Right lobe of liver (tissue), 6 donors: ENCODE data around the gene TAS2R42. TPM values are rescaled to one million over a fixed set of nuclear protein-coding genes. Genes with fewer than 3 reads are reported as not detected.

Source experiments
- ATAC-seq, 4 donors: fragments of 200-7000 bp; cut with Tn5 transposase; one replicate each; pipeline ENCODE4 v1.9.1; 2020; ENCODE audit warnings: mild to moderate bottlenecking in 4 of 4, moderate library complexity in 4 of 4
- DNase-seq, 3 donors: peaks; one replicate each; pipeline ENCODE4 v3.0.0-alpha.2; 2020
- H3K27ac ChIP-seq, 3 donors: fragments of 200-600 bp; one replicate each; pipeline ENCODE4 v1.8.0; 2022
- H3K27me3 ChIP-seq, 2 donors: fragments of 200-600 bp; one replicate each; pipeline ENCODE4 v1.8.0; 2022
- H3K36me3 ChIP-seq, 4 donors: fragments of 200-600 bp; sonication (generic) in 1 of 4; one replicate each; pipeline versions ENCODE4 v1.5.1 to v1.8.0; 2017 to 2022; ENCODE audit warnings: control low read depth in 1 of 4
- H3K4me1 ChIP-seq, 4 donors: fragments of 200-600 bp; sonication (generic) in 1 of 4; one replicate each; pipeline versions ENCODE4 v1.5.1 to v1.8.0; 2017 to 2022; ENCODE audit warnings: control low read depth in 1 of 4
- H3K4me3 ChIP-seq, 3 donors: fragments of 200-600 bp; one replicate each; pipeline ENCODE4 v1.8.0; 2022
- H3K9me3 ChIP-seq, 4 donors: fragments of 200-600 bp; sonication (generic) in 1 of 4; one replicate each; pipeline versions ENCODE4 v1.5.1 to v1.8.0; 2017 to 2022; ENCODE audit warnings: control low read depth in 1 of 4
- CTCF ChIP-seq, 4 donors: fragments of 200-600 bp in 3 of 4; fragments of 450-650 bp in 1 of 4; IDR thresholded peaks; one replicate each; pipeline versions ENCODE4 v1.5.1 to v1.8.0; 2016 to 2022; ENCODE audit warnings: antibody characterized with exemption in 4 of 4, mild to moderate bottlenecking in 2 of 4
- POLR2A ChIP-seq: fragments of 450-650 bp; IDR thresholded peaks from one replicate; pipeline ENCODE4 v1.6.1; 2017; ENCODE audit warnings: antibody characterized with exemption, mild to moderate bottlenecking
- WGBS: methylation state at CpG from one replicate; pipeline ENCODE4 v1.1.6; 2018; ENCODE audit warnings: low coverage, low lambda C conversion rate; ENCODE audit not compliant: insufficient coverage; ENCODE audit errors: missing lambda C conversion rate; 5-methylcytosine and 5-hydroxymethylcytosine counted together
- intact Hi-C, 2 donors: fragments of 100-400 bp; cut with DNase I; formaldehyde crosslinking; loops; one replicate each; pipeline versions ENCODE4 v1.11.2 to v1.14.1; 2022
- total RNA-seq, 6 experiments: library from RNA; depleted of rRNA in 2 of 6; stranded (reverse); fragments of >200 nt in 2 of 6; fragmentation: NEBNext Ultra II Directional in 3 of 6; extraction: Animal tissue kit (Norgen Biotek cat#: 25700) in 3 of 6; gene quantifications; one replicate each; pipeline versions ENCODE4 v1.1.0 to v1.2.4, GENCODE V29; 2016 to 2023
- donor health status: DM: no; HTN: yes; CAD: no.
- donor health status: DM: no; HTN: no; CAD: no.
- donor health status: DM: no; HTN: no; CAD: no.
- donor health status: DM: no; HTN: yes; CAD: no.
- donor health status: DM: no; HTN: yes; CAD: no.

The TAS2R42 gene
- total RNA-seq, 6 experiments from 2014 or later = not detected

DNA sequence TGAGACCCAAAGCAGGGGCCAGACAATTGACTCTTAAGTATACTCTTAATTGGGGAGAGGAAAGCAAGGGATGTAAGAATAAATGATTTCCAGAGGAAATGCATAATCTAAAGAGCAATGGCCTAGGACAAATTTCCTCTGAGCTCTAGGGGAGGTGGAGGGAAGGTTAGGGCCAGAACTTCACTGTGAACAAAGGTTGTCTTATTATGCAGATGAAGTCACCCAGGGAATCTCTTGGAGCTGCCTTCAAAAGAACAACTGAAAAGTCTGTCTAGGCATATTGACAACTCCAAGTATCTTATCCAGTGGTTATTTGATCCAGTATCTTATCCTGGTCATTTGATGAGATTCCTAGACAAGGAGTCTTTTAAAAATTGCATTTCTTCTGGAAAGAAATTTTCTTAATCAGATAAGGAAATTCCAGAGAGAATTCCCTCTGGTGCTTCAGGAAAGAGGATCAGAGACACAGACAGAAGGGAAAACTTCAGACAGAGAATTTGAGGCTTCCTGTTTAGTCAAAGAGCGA, 32.3 kb downstream of the TAS2R42 start:
- WGBS = 90% methylated on average over 1 of the region's 1 CpG

GRCh38 chr12:11152725-11153124, 34.0 kb downstream of the TAS2R42 start:
- DNase-seq = no peak
- Histone ChIP-seq H3K27me3 (no peaks in the 10 kb centered on the region), H3K27ac (no peak overlapping the region), H3K4me3 (no peak overlapping the region), H3K36me3 (no peaks in the 10 kb centered on the region), H3K4me1 (no peaks in the 10 kb centered on the region), H3K9me3 (no peaks in the 10 kb centered on the region)
- intact Hi-C loops = no loop called here
- TF ChIP-seq POLR2A (no peak), CTCF (IDR thresholded peaks at IDR 0.05) (no peak)
- WGBS = 48% methylated on average over 2 of the region's 2 CpGs
- no peak for ATAC-seq

More for the DNA sequence above, 32.3 kb downstream of the TAS2R42 start:
- Histone ChIP-seq H3K27me3 (no peaks in the 10 kb centered on the region), H3K4me1 (no peaks in the 10 kb centered on the region), H3K4me3 (no peak overlapping the region), H3K9me3 (no peaks in the 10 kb centered on the region), H3K27ac (no peak overlapping the region), H3K36me3 (no peaks in the 10 kb centered on the region)
- intact Hi-C loops = no loop called here
- ATAC-seq (no peak), DNase-seq (no peak)
- TF ChIP-seq CTCF (IDR thresholded peaks at IDR 0.05) = no peak
- TF ChIP-seq POLR2A = no peak

DNA sequence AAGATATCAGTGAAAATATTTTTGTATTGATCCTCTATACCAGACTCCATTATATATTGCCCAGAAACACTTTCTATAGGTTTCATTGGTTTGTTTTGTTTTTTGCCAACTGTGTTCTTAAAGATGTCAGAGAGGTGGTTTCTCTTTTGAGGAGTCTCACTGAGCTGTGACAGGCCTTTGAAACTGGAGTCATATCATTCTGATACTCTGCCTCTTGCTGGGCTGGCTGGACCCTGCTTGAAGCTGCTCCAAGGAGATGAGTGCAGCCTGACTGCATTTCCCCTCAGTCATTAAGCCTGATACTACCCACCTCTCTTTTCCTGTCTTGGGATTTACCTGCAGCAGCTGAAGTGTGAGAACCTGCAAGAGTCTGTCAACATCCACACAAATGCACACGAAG, 35.9 kb downstream of the TAS2R42 start:
- Histone ChIP-seq H3K36me3 (no peaks in the 10 kb centered on the region), H3K4me1 (no peaks in the 10 kb centered on the region), H3K9me3 (no peaks in the 10 kb centered on the region), H3K27ac (no peak overlapping the region), H3K27me3 (no peaks in the 10 kb centered on the region), H3K4me3 (no peak overlapping the region)
- no peak for ATAC-seq
- intact Hi-C loops = no loop called here
- DNase-seq = no peak
- TF ChIP-seq POLR2A (no peak), CTCF (IDR thresholded peaks at IDR 0.05) (no peak)
- 0% methylated on average over 1 of the region's 1 CpG for WGBS

- H3K4me1 ChIP-seq = no peaks in the 10 kb centered on the region
- TF ChIP-seq POLR2A = no peak
- TF ChIP-seq CTCF (IDR thresholded peaks at IDR 0.05) = no peak
- intact Hi-C loops = no loop called here
- ATAC-seq (no peak), DNase-seq (no peak)
- no peaks in the 10 kb centered on the region for H3K27me3 ChIP-seq
- no peak overlapping the region for H3K27ac ChIP-seq
- WGBS = 88% methylated on average over 1 of the region's 1 CpG
- H3K36me3 ChIP-seq = no peaks in the 10 kb centered on the region
- no peak overlapping the region for H3K4me3 ChIP-seq
- H3K9me3 ChIP-seq = no peaks in the 10 kb centered on the region
Measured at GRCh38 chr12:11147420-11147819, 39.3 kb downstream of the TAS2R42 start.

DNA sequence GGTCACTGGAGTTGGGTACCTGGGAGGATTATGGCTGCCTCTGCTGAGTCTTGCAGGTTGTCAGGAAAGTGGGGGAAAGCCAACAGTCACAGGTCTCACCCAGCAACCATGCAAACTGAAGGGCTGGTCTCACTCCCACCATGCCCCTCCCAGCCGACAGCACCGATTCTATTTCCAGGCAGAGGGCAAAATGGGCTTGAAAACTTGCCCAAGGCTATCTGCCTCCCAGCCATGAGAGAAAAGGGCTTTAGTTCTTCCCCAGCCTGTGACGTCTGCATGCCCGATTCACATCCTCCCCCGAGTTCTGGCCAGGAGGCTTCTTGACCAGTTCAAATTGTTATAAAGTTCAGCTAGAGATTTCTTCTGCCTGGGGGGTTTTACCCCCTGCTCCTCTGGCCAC, 42.4 kb downstream of the TAS2R42 start:
- ATAC-seq = no peak
- Histone ChIP-seq H3K4me3 (no peak overlapping the region), H3K36me3 (no peaks in the 10 kb centered on the region), H3K4me1 (no peaks in the 10 kb centered on the region), H3K9me3 (no peaks in the 10 kb centered on the region), H3K27ac (no peak overlapping the region), H3K27me3 (no peaks in the 10 kb centered on the region)
- intact Hi-C loops = no loop called here
- DNase-seq = no peak
- TF ChIP-seq CTCF (IDR thresholded peaks at IDR 0.05) (no peak), POLR2A (no peak)
- WGBS = 72% methylated on average over 3 of the region's 5 CpGs
